Activated CD8-positive, alpha-beta memory T cell treated with anti-CD3 and anti-CD28 coated beads, Interleukin-2, amount 50 U/mL, for 24 hours (primary cell): Measurements from ENCODE around the gene IFI27L2.

Experiments used
- DNase-seq: peaks from one replicate; pipeline ENCODE4 v3.0.0-alpha.2; 2020; ENCODE audit errors: extremely low read depth

IFI27L2 gene

GRCh38 chr14:94123296-94123695, 6.1 kb downstream of the IFI27L2 start:
- no peak for DNase-seq

- no peak for DNase-seq
Observed at GRCh38 chr14:94122438-94122837, 7.0 kb downstream of the IFI27L2 start.

- DNase-seq, result no peak
Observed at GRCh38 chr14:94121485-94121884, 7.9 kb downstream of the IFI27L2 start.

GRCh38 chr14:94120667-94121340, 8.6 kb downstream of the IFI27L2 start:
- DNase-seq, result no peak

GRCh38 chr14:94119071-94119470, 10.3 kb downstream of the IFI27L2 start:
- no peak for DNase-seq

- DNase-seq, result no peak
Observed at GRCh38 chr14:94117856-94118255, 11.5 kb downstream of the IFI27L2 start.

- DNase-seq, result no peak
Observed at GRCh38 chr14:94116701-94117100, 12.7 kb downstream of the IFI27L2 start.

GRCh38 chr14:94115631-94116030, 13.8 kb downstream of the IFI27L2 start:
- DNase-seq, result no peak

- DNase-seq, result no peak
Observed at GRCh38 chr14:94115058-94115591, 14.3 kb downstream of the IFI27L2 start.

GRCh38 chr14:94114589-94115057, 14.8 kb downstream of the IFI27L2 start:
- DNase-seq, result no peak

GRCh38 chr14:94113908-94114588, 15.4 kb downstream of the IFI27L2 start:
- DNase-seq, result no peak

GRCh38 chr14:94113490-94113889, 15.9 kb downstream of the IFI27L2 start:
- DNase-seq, result no peak

- no peak for DNase-seq
Observed at GRCh38 chr14:94113073-94113472, 16.3 kb downstream of the IFI27L2 start.

- DNase-seq, result no peak
Observed at GRCh38 chr14:94112513-94113063, 16.8 kb downstream of the IFI27L2 start.

GRCh38 chr14:94111276-94112095, 17.9 kb downstream of the IFI27L2 start:
- no peak for DNase-seq

GRCh38 chr14:94110552-94111181, 18.7 kb downstream of the IFI27L2 start, which contains the start of gene IFI27:
Gene IFI27 (plus strand): TSS chr14:94110736.
- no peak for DNase-seq

- DNase-seq, result no peak
Observed at GRCh38 chr14:94109915-94110250, 19.5 kb downstream of the IFI27L2 start.

GRCh38 chr14:94104731-94105130, 24.7 kb downstream of the IFI27L2 start:
- DNase-seq, result no peak

- no peak for DNase-seq
Observed at GRCh38 chr14:94103554-94104150, 25.8 kb downstream of the IFI27L2 start.

- no peak for DNase-seq
Observed at GRCh38 chr14:94102768-94103482, 26.5 kb downstream of the IFI27L2 start.
